Stimulated activated CD4-positive, alpha-beta T cell treated with anti-CD3 and anti-CD28 coated beads, TNF-alpha, amount 100 ng/mL, for 1 hour (primary cell): ENCODE data around the gene PRXL2A.

ENCODE experiments used
- DNase-seq, 3 donors: peaks; one replicate each; pipeline ENCODE4 v3.0.0-alpha.2; 2020; ENCODE audit warnings: low read depth in 3 of 3, low spot score in 1 of 3

The PRXL2A gene

GRCh38 chr10:80460399-80461207 lies 52.3 kb downstream of the PRXL2A start:
- no peak for DNase-seq

- no peak for DNase-seq
These were observed 53.1 kb downstream of the PRXL2A start for GRCh38 chr10:80461208-80462183.

- DNase-seq: no peak
These were observed 54.1 kb downstream of the PRXL2A start for GRCh38 chr10:80462299-80462980.

- DNase-seq: no peak
These were observed 54.8 kb downstream of the PRXL2A start for GRCh38 chr10:80462981-80463741.

- no peak for DNase-seq
These were observed 55.5 kb downstream of the PRXL2A start for GRCh38 chr10:80463868-80464267.

DNA sequence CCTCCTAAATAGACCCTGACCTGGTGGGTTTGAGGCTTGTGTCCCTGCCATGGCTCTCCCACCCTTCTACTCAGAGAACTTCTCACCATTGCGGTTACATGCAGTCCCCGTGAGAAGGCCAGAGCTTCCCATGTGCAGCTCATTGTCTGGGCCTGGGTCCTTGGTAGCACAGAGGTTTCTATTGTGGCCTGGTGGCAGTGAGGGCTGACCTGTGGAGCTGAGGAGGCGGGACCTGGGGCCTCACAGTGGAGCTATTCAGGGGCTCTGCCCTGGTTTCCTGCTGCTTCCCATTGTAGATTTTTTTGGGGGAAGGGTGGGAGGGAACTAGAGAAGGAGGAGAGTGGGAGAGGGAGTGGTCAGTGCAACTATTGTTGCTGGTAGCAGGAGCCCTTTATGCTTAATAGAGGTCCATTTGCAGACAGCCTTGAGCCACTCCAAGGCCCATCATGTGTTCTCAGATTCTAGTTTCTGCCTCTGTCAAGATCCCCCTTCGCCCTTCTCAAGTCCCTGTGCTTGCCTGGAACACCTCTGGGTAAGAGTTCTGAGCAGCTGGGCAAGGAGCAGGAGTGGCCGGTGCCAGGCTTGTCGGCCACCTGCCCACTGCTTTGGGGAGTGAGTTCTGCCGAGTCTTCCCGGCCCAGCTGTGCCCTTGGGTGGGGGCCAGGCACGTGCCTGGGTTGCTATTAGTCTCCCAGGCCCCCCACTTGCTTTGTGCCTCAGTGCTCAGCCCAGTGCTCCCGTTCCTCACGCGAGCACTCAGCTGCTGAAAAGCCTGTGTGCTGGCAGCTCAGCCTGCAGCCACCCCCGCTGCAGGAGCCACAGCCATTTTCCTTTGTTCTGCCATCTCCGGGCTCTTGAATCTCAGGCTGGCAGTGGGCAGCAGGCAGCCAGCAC lies 56.5 kb downstream of the PRXL2A start:
- no peak for DNase-seq

GRCh38 chr10:80465451-80465835 lies 57.1 kb downstream of the PRXL2A start:
- DNase-seq: no peak

DNA sequence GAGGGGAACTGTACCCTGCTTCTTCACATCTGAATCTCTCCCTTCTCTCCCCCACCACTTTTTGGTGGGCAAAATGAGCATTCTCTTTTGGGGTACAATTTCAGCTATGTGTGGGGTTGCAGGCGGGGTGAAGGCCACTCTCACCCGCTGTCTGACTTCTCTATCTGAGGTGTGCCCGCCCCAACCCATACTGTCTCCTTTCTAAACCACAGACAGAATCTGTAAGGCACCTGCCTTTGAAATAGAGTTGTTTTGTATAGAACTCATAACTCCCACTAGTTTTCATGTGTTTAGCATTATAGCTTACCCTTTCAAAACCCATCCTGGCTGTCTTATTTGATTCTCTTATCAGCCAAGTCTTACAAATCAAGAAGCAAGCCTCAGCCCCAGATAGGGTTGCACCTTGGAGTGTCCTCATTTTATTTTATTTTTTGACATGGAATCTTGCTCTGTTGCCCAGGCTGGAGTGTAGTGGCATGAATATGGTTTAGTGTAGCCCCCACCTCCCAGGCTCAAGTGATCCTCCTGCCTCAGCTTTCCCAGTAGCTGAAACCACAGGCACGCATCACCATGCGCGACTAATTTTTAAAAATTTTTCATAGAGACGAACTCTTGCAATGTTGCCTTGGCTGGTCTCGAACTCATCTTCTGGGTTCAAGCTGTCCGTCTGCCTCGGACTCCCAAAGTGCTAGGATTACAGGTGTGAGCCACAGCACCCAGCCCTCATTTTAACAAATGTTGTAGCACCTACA lies 57.7 kb downstream of the PRXL2A start:
- DNase-seq: no peak

DNA sequence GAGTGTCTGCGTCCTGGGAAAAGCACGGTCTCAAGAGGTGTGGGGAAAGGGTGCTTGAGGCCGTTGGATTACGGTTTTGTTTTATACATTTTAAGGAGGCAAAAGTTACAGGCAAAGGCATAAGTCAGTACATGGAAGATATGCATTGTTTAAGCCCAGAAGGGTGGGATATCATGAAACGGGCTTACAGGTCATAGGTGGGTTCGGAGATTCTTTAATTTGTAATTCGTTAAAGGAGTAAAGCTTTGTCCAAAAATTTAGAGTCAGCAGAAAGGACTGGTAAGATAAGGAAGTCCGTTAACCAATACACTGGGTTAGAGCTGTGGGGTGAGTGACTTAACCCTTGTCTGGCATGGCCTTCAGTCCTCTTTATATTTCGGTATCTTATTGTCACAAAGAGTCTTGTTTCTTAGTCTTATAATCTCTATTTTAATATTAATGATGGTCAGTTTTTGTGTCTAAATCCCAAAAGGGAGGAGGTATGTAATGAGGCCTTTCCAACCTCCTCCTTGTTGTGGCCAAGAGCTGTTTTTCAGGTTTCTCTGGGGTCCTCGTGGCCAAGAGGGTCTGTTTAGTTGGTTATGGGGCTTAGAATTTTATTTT lies 58.5 kb downstream of the PRXL2A start:
- DNase-seq: no peak

DNA sequence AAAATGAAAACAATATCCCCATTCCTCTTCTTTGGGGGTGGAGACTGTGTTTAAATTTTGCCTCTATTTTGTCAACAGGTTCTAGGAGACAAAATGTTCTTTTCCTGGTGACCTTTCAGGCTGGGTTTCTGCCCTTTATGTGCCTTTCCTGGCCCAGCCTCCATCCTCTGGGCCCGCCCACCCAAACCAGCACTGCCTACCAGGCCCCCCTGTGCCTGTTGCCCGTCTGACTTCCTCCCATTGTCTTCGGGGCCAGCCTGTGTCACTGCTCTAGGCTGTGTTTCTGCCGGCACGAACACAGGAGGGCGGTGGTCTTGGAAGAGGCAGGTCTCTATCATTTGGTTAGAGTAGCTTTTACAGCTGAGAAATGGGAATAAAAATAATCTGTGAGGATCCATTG lies 59.7 kb downstream of the PRXL2A start:
- peak in 1 of 3 donors; percentile 50 for DNase-seq

- no peak for DNase-seq
These were observed 60.6 kb downstream of the PRXL2A start for GRCh38 chr10:80468806-80469421.

DNA sequence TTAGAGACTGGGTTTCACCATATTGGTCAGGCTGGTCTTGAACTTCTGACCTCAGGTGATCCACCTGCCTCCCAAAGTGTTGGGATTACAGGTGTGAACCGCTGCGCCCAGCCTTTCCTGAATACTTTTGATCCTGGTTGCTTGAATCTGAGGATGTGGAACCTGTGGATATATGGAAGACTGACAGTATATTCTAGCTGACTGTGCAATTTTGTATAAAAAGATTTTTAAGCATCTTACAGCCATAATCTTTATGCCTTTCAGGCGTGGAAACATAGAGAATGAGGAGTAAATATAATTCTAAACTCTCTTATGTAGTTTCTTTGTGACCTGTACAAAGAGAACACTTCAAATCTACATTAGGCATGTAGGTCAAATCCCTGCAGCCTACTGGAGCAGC lies 61.9 kb downstream of the PRXL2A start:
- no peak for DNase-seq

DNA sequence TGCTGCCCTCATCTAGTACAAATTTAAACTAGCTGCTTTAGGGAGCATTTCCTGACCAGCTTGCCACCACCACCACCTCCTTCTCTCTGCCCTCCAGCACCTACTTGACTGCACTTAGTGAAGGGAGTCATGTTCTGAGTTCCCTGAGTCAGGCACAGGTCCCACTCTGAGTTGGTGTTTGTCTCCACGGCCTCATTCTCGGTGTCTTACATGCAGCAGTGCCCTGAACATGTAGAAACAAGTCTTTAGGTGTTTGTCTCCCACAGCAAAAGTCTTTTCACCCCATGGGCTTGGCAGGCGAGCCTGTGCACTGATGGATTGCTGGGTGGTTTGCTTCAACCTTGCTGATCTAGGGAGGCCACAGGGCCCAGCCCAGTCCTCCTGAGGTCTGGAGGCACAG lies 62.6 kb downstream of the PRXL2A start:
- DNase-seq: no peak

DNA sequence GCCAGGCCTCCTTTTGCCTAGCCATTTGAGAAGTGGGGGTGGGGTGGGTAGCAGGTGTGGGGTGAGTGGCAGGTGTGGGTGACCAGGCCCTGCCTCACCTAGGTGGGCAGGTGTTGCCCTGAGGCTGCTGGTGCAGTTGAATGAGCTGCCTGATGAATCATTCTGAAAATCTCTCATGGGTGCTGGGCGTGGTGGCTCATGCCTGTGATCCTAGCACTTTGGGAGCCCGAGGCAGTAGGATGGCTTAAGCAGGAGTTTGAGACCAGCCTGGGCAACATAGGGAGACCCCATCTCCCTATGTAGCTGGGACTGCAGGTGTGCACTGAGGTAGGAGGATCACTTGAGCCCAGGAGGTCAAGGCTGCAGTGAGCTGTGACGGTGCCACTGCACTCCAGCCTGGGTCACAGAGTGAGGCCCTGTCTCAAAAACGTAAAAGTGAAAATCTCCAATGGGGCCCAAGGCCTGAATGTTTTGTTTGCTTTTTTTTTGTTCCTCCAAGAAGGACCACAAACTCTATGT lies 63.4 kb downstream of the PRXL2A start:
- no peak for DNase-seq

DNA sequence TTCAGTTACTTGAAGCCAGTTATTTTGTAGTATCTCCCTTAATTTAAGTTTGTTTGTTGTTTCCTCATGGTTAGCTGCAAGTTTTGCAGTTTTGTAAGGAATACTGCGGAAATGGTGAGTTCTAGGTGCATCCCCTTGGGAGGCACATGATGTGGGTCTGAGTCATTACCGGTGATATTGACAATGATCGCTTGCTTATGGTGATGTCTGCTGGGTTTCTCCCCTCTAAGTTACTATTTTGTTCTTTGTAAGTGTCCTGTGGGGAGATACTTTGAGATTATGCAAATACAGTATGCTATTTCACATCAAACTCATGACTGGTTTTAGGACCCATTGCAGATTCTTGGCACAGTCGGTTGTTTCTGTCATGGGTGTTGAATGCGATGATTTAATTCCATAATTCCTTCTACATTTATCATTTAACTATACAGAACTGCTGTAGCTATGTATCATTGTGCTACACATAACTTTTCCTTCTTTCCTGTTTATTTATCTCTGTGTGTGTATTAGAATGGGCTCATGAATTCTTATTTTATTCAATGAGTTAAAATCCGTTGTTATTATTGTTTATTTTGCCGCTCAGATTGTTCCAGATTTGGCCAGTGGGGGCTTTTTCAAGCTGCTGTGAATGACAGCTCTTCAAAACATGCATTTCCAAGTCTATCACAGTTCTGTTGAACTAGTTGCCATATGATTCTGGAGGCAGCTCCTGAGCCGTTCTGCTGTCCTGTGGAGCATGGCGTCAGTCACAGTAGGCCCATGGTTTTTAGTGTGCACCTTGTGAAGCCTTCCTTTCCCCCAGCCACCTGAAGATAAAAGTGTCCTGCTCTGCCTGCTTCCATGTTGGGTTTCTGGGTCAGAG lies 64.1 kb downstream of the PRXL2A start:
- DNase-seq: no peak

GRCh38 chr10:80473096-80473657 lies 64.8 kb downstream of the PRXL2A start:
- no peak for DNase-seq
